HEK293 (cell line): ENCODE data around the gene LSM11.
"Not testable (repeated sequence)": the region's sequence is repeated elsewhere in the genome, so short reads cannot be mapped to it uniquely, and the experiment has no call there.

Experiments
- CTCF ChIA-PET: fragments of 350-600 bp; formaldehyde crosslinking; extraction: SDS; loops from one replicate; lab custom pipeline; 2021; ENCODE audit warnings: antibody characterized with exemption; lab: Yijun Ruan, JAX
- POLR2A ChIA-PET: fragments of 300-600 bp; formaldehyde crosslinking; extraction: SDS; loops from one replicate; lab custom pipeline; 2020; ENCODE audit warnings: antibody characterized with exemption, inconsistent platforms; lab: Yijun Ruan, JAX
- H3K27ac ChIP-seq: fragments of 200-500 bp; sonication (Bioruptor generic); 2 replicates; pipeline ENCODE4 v1.5.1; 2014; ENCODE audit warnings: low read depth, low read length, control low read depth, inconsistent platforms; ENCODE audit errors: extremely low read depth
- H3K36me3 ChIP-seq, 2 experiments: fragments of 200-500 bp in 1 of 2; sonication (Bioruptor generic) in 1 of 2; 1 replicate in 1 of 2; 2 replicates in 1 of 2; pipeline ENCODE4 v1.5.1; 2014 to 2017; ENCODE audit warnings: inconsistent platforms in 2 of 2, low read length in 2 of 2; ENCODE audit not compliant: control insufficient read depth in 2 of 2, insufficient read depth in 1 of 2
- H3K4me1 ChIP-seq: fragments of 200-500 bp; sonication (Bioruptor generic); 2 replicates; pipeline ENCODE4 v1.5.1; 2014; ENCODE audit warnings: mild to moderate bottlenecking, low read length, inconsistent platforms; ENCODE audit not compliant: control insufficient read depth, insufficient read depth
- H3K4me3 ChIP-seq: 2 replicates; pipeline ENCODE4 v1.5.1; 2011; ENCODE audit warnings: low read depth, mild to moderate bottlenecking, control low read depth, low read length, moderate library complexity
- H3K9me3 ChIP-seq: fragments of 200-500 bp; sonication (Bioruptor generic); 2 replicates; pipeline ENCODE4 v1.5.1; 2014; ENCODE audit warnings: low read depth, low read length, inconsistent platforms; ENCODE audit not compliant: control insufficient read depth, insufficient read depth
- ELK4 ChIP-seq: IDR thresholded peaks from 2 replicates; pipeline ENCODE4 v1.6.1; 2011; ENCODE audit warnings: mild to moderate bottlenecking, low read depth, low read length, borderline replicate concordance
- GFI1B ChIP-seq: fragments of 450-650 bp; formaldehyde crosslinking; IDR thresholded peaks from 2 replicates; pipeline ENCODE4 v1.5.1; 2016; ENCODE audit warnings: missing biosample characterization, missing genetic modification characterization
- GLI4 ChIP-seq: fragments of 450-650 bp; formaldehyde crosslinking; IDR thresholded peaks from 2 replicates; pipeline ENCODE4 v1.5.1; 2016; ENCODE audit warnings: missing biosample characterization, missing genetic modification characterization
- KLF1 ChIP-seq: fragments of 450-650 bp; formaldehyde crosslinking; IDR thresholded peaks from 2 replicates; pipeline ENCODE4 v1.5.1; 2016; ENCODE audit warnings: missing biosample characterization, missing genetic modification characterization
- KLF7 ChIP-seq: fragments of 450-650 bp; formaldehyde crosslinking; IDR thresholded peaks from 2 replicates; pipeline ENCODE4 v1.5.1; 2016; ENCODE audit warnings: missing biosample characterization, missing genetic modification characterization, borderline replicate concordance
- MEIS1 ChIP-seq: sonication (generic); formaldehyde crosslinking; IDR thresholded peaks from 2 replicates; pipeline ENCODE4 v1.8.1; 2022; ENCODE audit warnings: missing genetic modification reagents, mild to moderate bottlenecking, borderline replicate concordance
- SP7 ChIP-seq: fragments of 450-650 bp; formaldehyde crosslinking; IDR thresholded peaks from 2 replicates; pipeline ENCODE4 v1.5.1; 2016; ENCODE audit warnings: missing biosample characterization, missing genetic modification characterization
- ZFP3 ChIP-seq: fragments of 450-650 bp; formaldehyde crosslinking; IDR thresholded peaks from 2 replicates; pipeline ENCODE4 v1.5.1; 2016; ENCODE audit warnings: low read depth, missing biosample characterization, missing genetic modification characterization
- ZNF132 ChIP-seq: fragments of 450-650 bp; formaldehyde crosslinking; IDR thresholded peaks from 2 replicates; pipeline ENCODE4 v1.5.1; 2017; ENCODE audit warnings: missing biosample characterization, missing genetic modification characterization, borderline replicate concordance
- ZNF146 ChIP-seq: fragments of 450-650 bp; formaldehyde crosslinking; IDR thresholded peaks from 2 replicates; pipeline ENCODE4 v1.5.1; 2016; ENCODE audit warnings: missing biosample characterization, missing genetic modification characterization
- ZNF174 ChIP-seq: fragments of 450-650 bp; formaldehyde crosslinking; IDR thresholded peaks from 2 replicates; pipeline ENCODE4 v1.5.0; 2017; ENCODE audit warnings: missing biosample characterization, mild to moderate bottlenecking, missing genetic modification characterization
- ZNF214 ChIP-seq: fragments of 450-650 bp; formaldehyde crosslinking; IDR thresholded peaks from 2 replicates; pipeline ENCODE4 v1.5.1; 2017; ENCODE audit warnings: missing biosample characterization, mild to moderate bottlenecking, missing genetic modification characterization, borderline replicate concordance
- ZNF23 ChIP-seq: fragments of 450-650 bp; formaldehyde crosslinking; IDR thresholded peaks from 2 replicates; pipeline ENCODE4 v1.5.1; 2016; ENCODE audit warnings: missing biosample characterization, missing genetic modification characterization, borderline replicate concordance
- ZNF654 ChIP-seq: fragments of 450-650 bp; formaldehyde crosslinking; IDR thresholded peaks from 2 replicates; pipeline ENCODE4 v1.5.1; 2016; ENCODE audit warnings: low read depth, missing biosample characterization, missing genetic modification characterization
- ZNF701 ChIP-seq: fragments of 450-650 bp; formaldehyde crosslinking; IDR thresholded peaks from 2 replicates; pipeline ENCODE4 v1.5.1; 2016; ENCODE audit warnings: missing biosample characterization, missing genetic modification characterization
- ZNF747 ChIP-seq: fragments of 450-650 bp; formaldehyde crosslinking; IDR thresholded peaks from 2 replicates; pipeline ENCODE4 v1.5.1; 2016; ENCODE audit warnings: missing biosample characterization, missing genetic modification characterization
- ZSCAN23 ChIP-seq: fragments of 450-650 bp; formaldehyde crosslinking; IDR thresholded peaks from 2 replicates; pipeline ENCODE4 v1.5.1; 2016; ENCODE audit warnings: missing biosample characterization, missing genetic modification characterization
- TF ChIP-seq, protein P1 (sequence below): fragments of 450-650 bp; formaldehyde crosslinking; IDR thresholded peaks from 2 replicates; pipeline ENCODE4 v1.5.1; 2016; ENCODE audit warnings: missing biosample characterization, missing genetic modification characterization

LSM11 gene

DNA sequence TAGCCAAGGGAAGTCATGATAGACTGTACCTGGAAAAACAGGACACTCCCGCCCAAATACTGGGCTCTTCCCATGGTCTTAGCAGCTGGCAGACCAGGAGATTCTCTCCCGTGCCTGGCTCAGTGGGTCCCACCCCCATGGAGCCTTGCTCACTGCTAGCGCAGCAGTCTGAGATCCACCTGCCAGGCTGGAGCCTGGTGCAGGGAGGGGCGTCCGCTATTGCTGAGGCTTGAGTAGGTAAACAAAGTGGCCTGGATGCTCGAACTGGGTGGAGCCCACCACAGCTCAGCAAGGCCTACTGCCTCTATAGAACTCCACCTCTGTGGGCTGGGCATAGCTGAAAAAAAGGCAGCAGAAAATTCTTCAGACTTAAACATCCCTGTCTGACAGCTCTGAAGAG lies 22.4 kb upstream of the LSM11 start:
- POLR2A ChIA-PET: no interaction called here
- CTCF ChIA-PET: interaction anchor here (0.6 to 1.0 kb wide), 2 partner anchors 22 to 49 kb away, joined by 3 to 6 read pairs; partner anchors contain the start of gene LSM11
- TF ChIP-seq KLF1 (tag by site-specific recombination) (peak; percentile 84), ZNF747 (no peak)
- Histone ChIP-seq H3K27ac (no peak overlapping the region), H3K4me1 (no peaks in the 10 kb centered on the region), H3K36me3 (no peaks in the 10 kb centered on the region), H3K4me3 (no peak overlapping the region), H3K9me3 (no peaks in the 10 kb centered on the region)

DNA sequence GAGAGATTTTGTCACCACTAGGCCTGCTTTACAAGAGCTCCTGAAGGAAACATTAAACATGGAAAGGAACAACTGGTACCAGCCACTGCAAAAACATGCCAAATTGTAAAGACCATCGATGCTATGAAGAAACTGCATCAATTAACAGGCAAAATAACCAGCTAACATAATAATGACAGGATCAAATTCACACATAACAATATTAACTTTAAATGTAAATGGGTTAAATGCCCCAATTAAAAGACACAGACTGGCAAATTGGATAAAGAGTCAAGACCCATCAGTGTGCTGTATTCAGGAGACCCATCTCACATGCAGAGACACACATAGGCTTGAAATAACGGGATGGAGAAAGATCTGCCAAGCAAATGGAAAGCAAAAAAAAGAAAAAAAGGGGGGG lies 20.6 kb upstream of the LSM11 start:
- H3K4me3 ChIP-seq, H3K36me3 ChIP-seq, H3K27ac ChIP-seq, POLR2A ChIA-PET, H3K4me1 ChIP-seq, H3K9me3 ChIP-seq, CTCF ChIA-PET: not testable (repeated sequence)

- H3K36me3 ChIP-seq, H3K4me1 ChIP-seq, H3K27ac ChIP-seq, H3K9me3 ChIP-seq, H3K4me3 ChIP-seq, POLR2A ChIA-PET: not testable (repeated sequence)
- TF ChIP-seq ZNF146 (tag by site-specific recombination): peak; percentile 93
- CTCF ChIA-PET: interaction anchor here (0.9 kb wide), 1 partner anchor 250 kb away, joined by 4 read pairs; no protein-coding TSS in a partner anchor
Observed at GRCh38 chr5:157726607-157727006, 16.9 kb upstream of the LSM11 start.

DNA sequence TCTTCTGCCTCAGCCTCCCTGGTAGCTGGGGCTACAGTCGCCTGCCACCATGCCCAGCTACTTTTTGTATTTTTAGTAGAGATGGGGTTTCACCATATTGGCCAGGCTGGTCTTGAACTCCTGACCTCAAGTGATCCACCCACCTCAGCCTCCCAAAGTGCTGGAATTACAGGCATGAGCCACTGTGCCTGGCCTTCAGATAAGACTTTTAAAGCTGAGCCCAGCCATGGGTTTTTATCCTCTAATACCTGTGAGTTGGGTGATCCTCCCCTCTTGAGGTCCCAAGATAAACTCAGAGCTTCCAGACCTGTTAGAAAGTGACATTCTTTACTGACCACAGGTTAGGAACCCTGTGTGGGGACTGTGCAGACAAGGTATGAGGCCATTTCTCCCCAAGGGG lies 15.7 kb upstream of the LSM11 start:
- H3K4me1 ChIP-seq, H3K36me3 ChIP-seq, H3K4me3 ChIP-seq, H3K9me3 ChIP-seq, H3K27ac ChIP-seq, POLR2A ChIA-PET: not testable (repeated sequence)
- CTCF ChIA-PET: interaction anchor here (0.8 to 0.9 kb wide), 2 partner anchors 9 to 404 kb away, joined by 3 read pairs; no protein-coding TSS in a partner anchor

DNA sequence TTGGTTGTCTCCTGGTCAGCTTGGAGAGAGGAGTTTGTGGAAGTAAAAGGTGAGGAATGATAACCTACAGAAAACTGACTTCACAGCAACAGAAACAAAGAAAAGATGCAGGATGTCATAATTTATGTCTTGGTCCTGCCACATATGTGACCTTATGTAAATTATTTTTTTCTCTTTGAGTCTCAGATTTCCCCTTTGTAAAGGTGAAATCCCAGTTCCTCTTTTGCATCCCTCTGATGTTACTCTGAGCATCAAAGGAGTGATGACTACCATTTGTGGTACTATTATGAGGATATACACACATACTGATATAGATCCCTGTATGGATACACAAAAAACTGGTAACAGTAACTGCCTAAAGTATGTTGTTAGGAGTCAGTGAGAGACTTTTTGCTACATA lies 13.7 kb upstream of the LSM11 start:
- H3K27ac ChIP-seq: no peak overlapping the region
- CTCF ChIA-PET: interaction anchor here (0.5 kb wide), 1 partner anchor 34 kb away, joined by 4 read pairs; no protein-coding TSS in a partner anchor
- POLR2A ChIA-PET: no interaction called here

More for the DNA sequence above, 13.7 kb upstream of the LSM11 start:
- no peak for TF ChIP-seq KLF7 (tag by site-specific recombination)
- TF ChIP-seq ELK4: no peak
- no peak for TF ChIP-seq GFI1B (tag by site-specific recombination)
- no peak for TF ChIP-seq ZFP3 (tag by site-specific recombination)
- no peak for TF ChIP-seq GLI4 (tag by site-specific recombination)
- TF ChIP-seq ZNF174: no peak
- TF ChIP-seq ZNF654 (tag by site-specific recombination): no peak
- no peak for TF ChIP-seq ZNF132 (tag by site-specific recombination)
- no peak for TF ChIP-seq SP7
- TF ChIP-seq ZSCAN23 (tag by site-specific recombination): no peak
- TF ChIP-seq ZNF23 (tag by site-specific recombination): no peak
- no peak for TF ChIP-seq MEIS1 (CRISPR knock-in tag)
- no peak for TF ChIP-seq ZNF214
- TF ChIP-seq, protein P1, sequence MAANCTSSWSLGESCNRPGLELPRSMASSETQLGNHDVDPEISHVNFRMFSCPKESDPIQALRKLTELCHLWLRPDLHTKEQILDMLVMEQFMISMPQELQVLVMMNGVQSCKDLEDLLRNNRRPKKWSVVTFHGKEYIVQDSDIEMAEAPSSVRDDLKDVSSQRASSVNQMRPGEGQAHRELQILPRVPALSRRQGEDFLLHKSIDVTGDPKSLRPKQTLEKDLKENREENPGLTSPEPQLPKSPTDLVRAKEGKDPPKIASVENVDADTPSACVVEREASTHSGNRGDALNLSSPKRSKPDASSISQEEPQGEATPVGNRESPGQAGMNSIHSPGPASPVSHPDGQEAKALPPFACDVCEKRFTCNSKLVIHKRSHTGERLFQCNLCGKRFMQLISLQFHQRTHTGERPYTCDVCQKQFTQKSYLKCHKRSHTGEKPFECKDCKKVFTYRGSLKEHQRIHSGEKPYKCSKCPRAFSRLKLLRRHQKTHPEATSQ: no peak
- no peak for TF ChIP-seq ZNF701
- H3K4me1 ChIP-seq: no peaks in the 10 kb centered on the region
- H3K36me3 ChIP-seq: peaks cover 13 to 14% of the 10 kb centered on the region in 2 experiments; a peak in 2 of 3 replicates
- no peaks in the 10 kb centered on the region for H3K9me3 ChIP-seq
- no peak overlapping the region for H3K4me3 ChIP-seq
